Activated naive CD4-positive, alpha-beta T cell treated with Interleukin-2 at 50 U/mL for 16 hours (primary cell): ENCODE results near the gene PIK3R1.

Experiments
- DNase-seq: peaks from one replicate; pipeline ENCODE4 v3.0.0-alpha.2; 2020

PIK3R1 gene

DNA sequence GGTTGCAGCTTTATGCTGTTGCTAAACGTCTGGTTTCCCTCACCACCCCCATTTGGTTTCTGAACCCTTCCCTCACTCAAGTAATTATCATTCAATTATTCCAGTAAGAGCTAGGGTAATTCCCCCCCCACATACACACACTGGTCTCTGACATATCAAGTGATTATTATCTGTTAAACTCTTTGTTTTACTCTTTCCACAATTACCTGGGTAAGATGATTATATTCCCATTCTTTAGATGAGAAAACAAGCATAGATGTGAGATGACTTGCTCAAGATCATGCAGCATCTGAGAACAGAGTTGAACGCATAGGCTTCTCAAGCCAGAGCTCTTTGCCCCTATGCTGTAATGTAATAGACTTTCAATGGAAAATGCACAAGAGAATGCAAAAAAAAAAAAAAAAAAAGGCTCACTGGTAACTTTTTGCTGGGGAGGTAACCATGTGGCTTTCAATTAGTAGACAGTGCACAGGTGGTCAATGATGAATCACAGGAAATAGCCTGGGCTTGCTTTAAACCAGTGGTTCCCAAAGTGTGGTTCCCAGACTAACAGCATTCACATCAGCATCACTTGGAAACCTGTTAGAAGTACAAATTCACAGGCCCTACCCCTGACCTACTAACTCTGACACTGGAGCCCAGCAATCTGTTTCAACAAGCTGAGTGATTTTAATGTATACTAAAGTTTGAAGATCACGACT, 87.6 kb downstream of the PIK3R1 start:
- DNase-seq = no peak

DNA sequence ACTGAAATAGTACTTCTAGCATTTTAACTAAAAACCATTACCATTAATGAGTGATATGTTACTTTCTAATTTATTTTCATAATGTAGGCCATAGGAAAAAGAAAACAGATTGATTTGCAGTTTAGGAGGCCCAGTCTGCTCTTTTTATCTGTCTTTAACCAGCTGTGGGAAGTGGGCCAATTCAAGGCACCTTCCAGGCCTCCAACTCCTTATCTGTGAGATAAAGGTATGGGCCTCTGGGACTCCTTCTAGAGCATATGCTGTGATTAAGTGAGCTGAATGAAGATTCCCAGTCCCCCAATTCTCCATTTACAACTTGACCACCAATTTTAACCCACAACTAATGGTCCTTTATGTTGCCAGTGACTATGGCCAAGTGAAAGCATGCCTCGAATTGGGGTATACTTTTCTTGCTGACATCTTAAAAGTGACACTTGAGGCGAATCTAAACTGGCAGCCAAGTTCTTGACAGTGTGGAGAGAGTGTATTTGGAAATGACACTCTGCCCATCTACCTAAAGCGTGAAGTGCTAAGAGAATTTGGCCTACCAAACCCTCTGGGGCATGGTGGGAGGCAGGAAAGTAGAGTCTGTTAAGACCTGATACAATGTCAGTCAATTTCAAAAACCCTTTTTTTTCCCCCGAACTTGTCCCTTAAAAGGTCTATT, 88.3 kb downstream of the PIK3R1 start:
- DNase-seq = no peak

- peak; percentile 20 for DNase-seq
Measured at GRCh38 chr5:68304421-68305052, 89.0 kb downstream of the PIK3R1 start.

GRCh38 chr5:68305223-68305870, 89.8 kb downstream of the PIK3R1 start:
- DNase-seq = no peak

- no peak for DNase-seq
Measured at GRCh38 chr5:68306361-68307014, 90.9 kb downstream of the PIK3R1 start.

DNA sequence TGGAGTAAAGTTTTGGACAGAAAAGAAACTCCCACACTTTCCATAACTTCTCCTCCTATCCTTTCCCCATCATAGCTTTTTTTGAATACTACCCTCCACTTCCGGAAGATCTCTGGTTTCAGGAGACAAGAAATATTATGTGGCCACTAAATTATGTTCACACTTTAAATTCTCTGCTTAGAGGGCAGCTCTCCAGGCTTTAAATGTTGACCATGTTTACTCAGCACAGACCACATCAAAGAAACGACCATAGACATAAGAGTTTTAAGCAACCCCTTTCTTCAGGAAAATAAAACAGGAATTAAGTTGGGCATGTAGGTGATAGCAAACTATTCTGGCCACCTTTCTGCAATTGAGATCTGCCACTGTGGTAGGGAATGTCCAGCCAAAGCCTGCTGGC, 97.8 kb downstream of the PIK3R1 start:
- no peak for DNase-seq

DNA sequence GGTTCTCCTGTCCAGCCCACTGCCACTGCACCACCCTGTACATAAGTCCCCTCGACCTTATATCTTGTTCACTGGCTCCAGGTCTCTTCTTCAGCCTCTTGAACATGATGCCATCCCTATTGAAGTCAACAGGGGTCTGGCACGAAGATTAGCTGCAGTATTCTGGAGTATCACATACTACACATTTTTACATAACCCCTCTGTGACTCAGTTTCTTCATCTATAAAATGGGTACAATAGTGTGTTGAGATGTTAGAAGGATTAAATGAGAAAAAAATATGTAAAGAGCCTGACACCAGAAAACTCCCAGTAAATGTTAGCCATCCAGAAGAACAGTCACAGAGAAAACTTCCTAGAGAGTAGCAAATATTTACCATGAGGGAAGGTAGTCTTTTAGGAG, 98.9 kb downstream of the PIK3R1 start:
- DNase-seq = no peak

DNA sequence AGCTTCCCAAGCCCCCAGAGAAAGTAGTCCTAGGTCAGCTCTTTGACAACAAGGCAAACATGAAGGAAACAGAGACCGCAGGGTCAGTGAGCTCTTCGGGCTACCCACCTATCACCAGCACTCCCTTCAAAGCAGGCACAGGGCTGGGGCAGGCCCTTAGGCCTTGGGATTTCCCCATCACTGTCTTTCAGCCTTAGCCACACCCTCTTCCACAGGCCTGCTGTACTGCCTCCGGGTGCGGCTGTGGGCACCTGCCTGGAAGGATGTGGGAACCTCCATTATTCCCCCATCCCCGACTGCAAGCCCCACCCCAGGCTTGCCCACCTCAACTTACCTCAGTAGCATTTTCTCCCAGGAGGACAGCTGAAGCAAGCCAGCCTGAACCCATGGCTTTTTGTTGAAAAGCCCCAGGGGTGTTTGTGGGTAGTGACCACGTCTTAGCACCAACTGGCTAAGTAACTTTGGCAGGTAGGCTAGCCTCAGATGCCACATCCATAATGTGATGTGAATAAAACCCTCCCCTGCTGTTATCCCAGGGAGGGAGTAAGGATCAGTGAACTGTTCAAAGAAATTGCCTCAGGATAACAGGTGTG, 100.2 kb downstream of the PIK3R1 start:
- peak; percentile 53 for DNase-seq

DNA sequence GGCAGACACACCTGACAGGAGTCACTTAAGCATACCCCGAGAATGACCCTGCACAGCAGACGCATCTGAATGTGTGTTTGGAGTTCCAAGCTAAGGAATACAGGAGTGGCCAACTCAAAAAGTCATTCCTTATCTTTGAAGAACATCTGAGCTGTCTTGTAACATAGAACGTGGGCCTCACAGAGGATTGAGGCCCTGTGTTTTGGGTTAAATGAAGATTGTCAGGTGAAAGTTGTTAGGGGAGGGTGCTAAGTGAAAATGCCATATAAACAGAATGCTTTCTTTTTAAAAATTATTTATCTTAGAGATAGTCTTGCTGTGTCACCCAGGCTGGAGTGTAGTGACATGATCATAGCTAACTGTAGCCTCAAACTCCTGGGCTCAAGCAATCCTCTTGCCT, 100.9 kb downstream of the PIK3R1 start:
- DNase-seq = no peak

DNA sequence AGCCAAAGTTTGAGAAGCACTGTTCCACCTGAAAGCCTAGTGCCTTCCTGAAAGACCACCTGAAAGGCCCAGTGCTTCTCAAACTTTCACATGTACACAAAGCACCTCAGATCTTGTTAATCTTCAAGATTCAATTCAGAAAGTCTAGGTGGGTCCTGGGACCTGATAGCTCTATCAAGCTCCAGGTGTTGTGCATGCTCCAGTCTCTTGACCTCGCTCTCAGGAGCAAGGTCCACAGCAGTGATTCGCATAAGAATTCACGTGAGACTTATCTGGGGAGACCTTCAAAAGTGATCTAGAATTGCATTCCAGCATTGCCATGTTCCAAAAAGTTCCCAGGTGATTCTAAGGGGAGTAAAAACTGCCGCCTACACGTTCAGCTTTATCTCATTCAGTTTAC, 102.1 kb downstream of the PIK3R1 start:
- no peak for DNase-seq

DNA sequence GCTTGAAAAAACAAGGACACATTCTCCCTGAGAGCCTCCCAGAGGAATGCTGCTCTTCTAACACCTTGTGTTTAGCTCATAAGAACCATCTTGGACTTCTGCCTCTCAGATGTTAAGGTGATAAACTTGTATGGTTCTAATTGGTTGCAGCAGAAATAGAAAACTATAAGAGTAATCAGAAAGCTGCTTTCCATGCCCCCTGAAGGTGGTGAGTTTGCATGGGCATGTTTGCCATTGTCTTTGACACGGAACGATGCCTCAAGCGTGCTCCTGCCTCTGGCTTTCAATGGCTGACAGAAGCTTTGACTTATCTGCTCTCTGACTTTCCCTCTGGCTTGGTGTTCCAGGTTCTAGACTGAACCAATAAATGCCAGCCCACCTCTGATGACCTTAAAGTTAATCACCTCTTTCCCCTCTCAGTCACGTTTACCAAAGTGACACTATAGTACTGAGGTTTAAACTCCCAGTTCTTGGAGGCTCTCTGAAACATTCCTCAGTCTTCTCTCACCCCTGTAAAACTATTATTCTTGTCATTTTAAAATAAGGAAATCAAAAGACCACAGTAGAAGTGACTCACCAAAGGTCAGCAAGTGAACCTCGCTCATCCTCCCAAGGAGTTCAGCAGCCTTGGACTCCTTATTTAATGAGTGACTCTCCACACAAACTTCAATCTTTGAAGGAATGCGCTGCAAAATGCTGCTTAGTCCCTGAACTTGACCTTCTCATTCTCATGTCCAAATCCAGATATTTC, 103.6 kb downstream of the PIK3R1 start:
- no peak for DNase-seq

DNA sequence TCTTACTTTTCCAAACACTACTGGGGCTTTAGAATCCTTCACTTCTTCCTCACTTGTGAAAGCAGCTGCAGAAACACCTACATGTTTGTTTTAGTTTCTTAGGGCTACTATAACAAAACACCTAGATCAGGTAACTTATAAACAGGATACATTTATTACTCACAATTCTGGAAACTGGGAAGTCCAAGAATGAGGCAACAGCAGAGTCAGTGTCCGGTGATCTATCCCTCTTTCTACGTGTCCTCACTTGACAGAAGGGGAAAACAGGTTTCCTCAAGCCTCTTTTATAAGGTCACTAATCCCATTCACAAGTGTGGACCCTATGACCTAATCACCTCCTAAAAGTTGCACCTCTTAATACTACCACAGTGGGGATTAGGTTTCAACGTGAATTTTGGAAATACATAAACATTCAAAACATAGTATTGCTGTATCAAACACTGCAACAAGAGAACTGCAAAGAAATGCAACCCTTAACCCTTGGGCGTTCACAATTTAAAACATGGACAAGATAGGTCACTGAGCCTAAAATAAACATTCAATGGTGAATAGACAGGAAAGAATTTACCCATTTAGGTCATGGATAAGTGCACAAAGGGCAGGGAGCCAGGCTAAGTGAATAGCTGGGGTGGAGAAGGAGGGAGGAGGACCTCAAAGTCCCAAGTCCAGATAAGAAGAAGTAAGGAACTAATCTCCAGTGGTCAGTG, 104.3 kb downstream of the PIK3R1 start:
- no peak for DNase-seq

DNA sequence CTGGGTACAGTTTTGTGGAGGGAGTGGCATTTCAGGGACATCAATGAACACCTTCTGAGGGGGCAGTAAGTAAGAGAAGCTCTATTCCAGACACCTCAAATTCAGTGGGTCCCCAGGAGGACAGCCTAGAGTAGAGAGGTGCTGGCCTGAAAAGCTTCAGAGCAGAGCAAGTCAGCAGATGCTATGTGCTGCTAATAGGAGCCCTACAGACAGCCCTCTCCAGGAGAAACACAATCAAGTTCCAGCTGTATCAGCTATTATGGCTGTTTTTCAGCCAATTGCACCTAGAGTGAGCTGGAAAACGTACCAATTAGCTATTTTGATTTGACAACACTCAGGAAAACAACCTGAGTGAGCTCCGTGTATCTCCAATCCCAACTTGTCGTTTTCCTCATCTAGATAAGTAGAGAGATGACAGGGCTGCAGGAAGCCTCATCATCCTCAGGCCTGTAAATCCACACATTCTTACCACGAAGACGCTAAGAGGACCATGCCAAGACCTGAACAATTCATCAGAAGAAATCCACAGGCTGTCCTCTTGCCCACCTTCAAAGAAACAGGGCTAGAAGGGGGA, 104.9 kb downstream of the PIK3R1 start:
- no peak for DNase-seq

DNA sequence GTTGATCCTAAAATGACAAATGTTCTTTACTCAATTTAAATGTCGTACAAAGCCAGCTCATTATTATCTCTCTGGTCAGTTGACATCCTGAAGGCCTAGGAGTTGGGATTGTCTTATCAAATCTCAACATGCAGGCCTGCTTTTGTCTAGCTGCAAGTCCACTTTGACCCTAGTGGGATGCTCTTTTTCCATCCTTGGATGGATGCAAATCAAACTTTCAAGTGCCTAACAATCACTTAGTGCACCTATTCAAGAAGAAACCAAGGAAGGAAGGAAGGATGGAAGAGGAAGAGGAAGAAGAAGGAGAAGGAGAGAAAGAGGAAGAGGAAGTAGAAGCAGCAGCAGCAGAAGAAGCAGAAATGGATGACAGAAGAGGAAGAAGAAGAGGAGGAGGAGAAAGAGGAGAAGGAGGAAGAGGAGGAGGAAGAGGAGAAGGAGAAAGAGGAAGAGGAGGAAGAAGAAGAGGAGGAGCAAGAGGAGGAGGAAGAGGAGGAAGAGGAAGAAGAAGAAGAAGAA, 109.6 kb downstream of the PIK3R1 start:
- DNase-seq = no peak

DNA sequence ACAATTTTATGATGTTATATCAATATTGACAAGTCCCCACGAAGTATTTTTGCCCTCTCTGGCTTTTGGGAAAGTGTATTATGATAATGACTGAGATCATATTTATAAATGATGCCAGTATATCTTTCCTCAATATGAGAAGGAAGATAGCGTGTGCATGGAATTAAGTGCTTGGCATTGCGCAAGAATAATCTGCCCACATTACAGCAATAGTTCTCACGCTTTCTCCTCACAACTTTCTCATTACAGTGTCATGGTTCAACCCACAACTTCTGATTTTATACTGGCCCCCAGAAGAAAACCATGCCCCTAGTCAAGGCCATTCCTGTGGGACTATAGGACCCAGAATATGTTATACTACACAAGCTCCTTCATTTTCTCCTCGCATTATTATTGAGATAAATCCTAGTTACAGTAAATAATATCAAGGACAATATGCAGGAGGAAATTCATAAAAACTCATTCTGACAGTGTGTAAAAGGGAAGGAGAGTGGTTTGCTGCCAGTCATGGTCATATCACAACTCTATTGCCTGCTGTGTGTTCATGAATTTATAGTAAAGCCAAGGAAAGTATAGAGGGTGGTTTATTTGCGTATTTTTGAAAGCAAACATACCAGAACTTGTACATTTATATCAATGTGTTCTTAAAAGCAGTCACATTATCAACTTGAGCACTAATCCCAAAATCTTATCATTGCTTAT, 114.1 kb downstream of the PIK3R1 start:
- DNase-seq = no peak

DNA sequence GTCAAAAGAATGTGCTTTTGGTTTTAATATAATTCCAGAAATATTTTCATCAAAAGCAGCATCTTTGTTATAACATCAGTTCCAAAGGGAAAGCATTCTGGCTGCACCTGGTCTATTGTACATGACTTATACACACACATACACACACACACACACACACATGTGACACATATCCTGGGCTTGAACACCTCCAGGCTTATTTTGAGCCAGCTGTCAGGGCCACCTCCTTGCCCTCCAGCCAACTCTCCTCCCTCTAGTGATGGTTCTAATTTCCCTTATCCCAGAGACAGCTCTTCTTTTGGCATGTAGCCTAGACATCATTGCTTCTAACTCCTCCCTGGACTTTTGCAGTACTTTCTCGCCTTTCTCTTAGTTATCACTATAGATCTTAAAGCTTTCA, 115.0 kb downstream of the PIK3R1 start:
- DNase-seq = no peak

GRCh38 chr5:68331192-68332079, 115.9 kb downstream of the PIK3R1 start:
- DNase-seq = no peak

DNA sequence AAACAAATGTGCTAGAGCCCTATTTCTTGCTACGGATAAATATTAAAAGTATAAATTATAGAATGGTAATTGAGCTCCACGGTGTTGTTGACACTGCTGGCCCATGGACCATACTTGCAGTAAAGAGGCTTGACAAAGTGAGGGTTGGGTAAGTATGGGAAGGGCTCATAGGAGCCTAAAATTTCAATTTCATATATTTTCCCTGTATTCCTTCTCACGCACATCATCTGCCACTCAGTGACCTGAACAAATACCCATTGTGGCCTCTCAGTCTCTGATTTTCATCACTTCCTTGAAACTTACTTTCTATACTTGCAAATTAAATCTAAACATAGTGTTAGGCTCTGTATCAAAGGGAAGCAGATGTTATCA, 116.5 kb downstream of the PIK3R1 start:
- DNase-seq = no peak

GRCh38 chr5:68332556-68332955, 117.0 kb downstream of the PIK3R1 start:
- DNase-seq = no peak
